Measurements from ENCODE around the gene DLEC1. TPM values are rescaled to one million over a fixed set of nuclear protein-coding genes. Genes with fewer than 3 reads are reported as not detected.

Gene DLEC1
- total RNA-seq, 1 experiment from 2014 or later: not detected

- in situ Hi-C loops (cut with HindIII; ENCODE audit: low pct_unique_long_range_greater_than_20kb, low sequenced_read_pairs) (no loop called here), intact Hi-C loops (cut with micrococcal nuclease; ENCODE audit: unreplicated experiment) (no loop called here)
- no peaks in the 10 kb centered on the region for H3K36me3 ChIP-seq (ENCODE audit: control insufficient read depth, insufficient read depth, low read length)
- peaks cover 5% of the 10 kb centered on the region for H3K4me1 ChIP-seq (ENCODE audit: control insufficient read depth, insufficient read depth, low read length)
- ChIA-PET POLR2A (no interaction called here), CTCF (no interaction called here)
- DNase-seq (ENCODE audit: low read depth, low spot score): no peak
- TF ChIP-seq CTCF (IDR thresholded peaks at IDR 0.05): no peak
- TF ChIP-seq TCF7L2 (IDR thresholded peaks at IDR 0.05; ENCODE audit: low read depth, low read length): no peak
- TF ChIP-seq POLR2AphosphoS5 (IDR thresholded peaks at IDR 0.05; ENCODE audit: low read depth, low read length): no peak
- TF ChIP-seq SIN3A (IDR thresholded peaks at IDR 0.05; ENCODE audit: borderline replicate concordance, insufficient read depth, low read depth, low read length): no peak
- no peak for TF ChIP-seq REST (IDR thresholded peaks at IDR 0.05; ENCODE audit: insufficient read depth in 1 of 2, low read depth in 2 of 2, low read length in 1 of 2)
- no TSS peak for BruUV-seq (replicated peaks)
- no peak for ATAC-seq
- H3K4me3 ChIP-seq (ENCODE audit: low read depth in 2 of 2, low read length in 2 of 2): no peak overlapping the region
- no peaks in the 10 kb centered on the region for H3K27me3 ChIP-seq (ENCODE audit: control insufficient read depth, insufficient read depth, low read length)
- no peak overlapping the region for H3K27ac ChIP-seq (ENCODE audit: low read length)
- H3K9me3 ChIP-seq (ENCODE audit: control insufficient read depth, insufficient read depth, low read depth, low read length): no peaks in the 10 kb centered on the region
Observed at GRCh38 chr3:38021196-38021595, 17.8 kb upstream of the DLEC1 start.

- Histone ChIP-seq H3K27ac (ENCODE audit: low read length) (no peak overlapping the region), H3K9me3 (ENCODE audit: control insufficient read depth, insufficient read depth, low read depth, low read length) (no peaks in the 10 kb centered on the region), H3K36me3 (ENCODE audit: control insufficient read depth, insufficient read depth, low read length) (no peaks in the 10 kb centered on the region), H3K4me1 (ENCODE audit: control insufficient read depth, insufficient read depth, low read length) (peaks cover 5% of the 10 kb centered on the region), H3K27me3 (ENCODE audit: control insufficient read depth, insufficient read depth, low read length) (no peaks in the 10 kb centered on the region), H3K4me3 (ENCODE audit: low read depth in 2 of 2, low read length in 2 of 2) (no peak overlapping the region)
- POLR2A ChIA-PET: no interaction called here
- no TSS peak for BruUV-seq (replicated peaks)
- ATAC-seq (no peak), DNase-seq (ENCODE audit: low read depth, low spot score) (no peak)
- in situ Hi-C loops (cut with HindIII; ENCODE audit: low pct_unique_long_range_greater_than_20kb, low sequenced_read_pairs) (no loop called here), intact Hi-C loops (cut with micrococcal nuclease; ENCODE audit: unreplicated experiment) (no loop called here)
- CTCF ChIA-PET: no interaction called here
- TF ChIP-seq SIN3A (IDR thresholded peaks at IDR 0.05; ENCODE audit: borderline replicate concordance, insufficient read depth, low read depth, low read length): no peak
- no peak for TF ChIP-seq TCF7L2 (IDR thresholded peaks at IDR 0.05; ENCODE audit: low read depth, low read length)
- TF ChIP-seq POLR2AphosphoS5 (IDR thresholded peaks at IDR 0.05; ENCODE audit: low read depth, low read length): no peak
- no peak for TF ChIP-seq CTCF (IDR thresholded peaks at IDR 0.05)
- TF ChIP-seq REST (IDR thresholded peaks at IDR 0.05; ENCODE audit: insufficient read depth in 1 of 2, low read depth in 2 of 2, low read length in 1 of 2): no peak
Observed at GRCh38 chr3:38022301-38022700, 16.7 kb upstream of the DLEC1 start.
